Measurements from ENCODE around the gene GAPDHS.

Gene GAPDHS

GRCh38 chr19:35533201-35533821, at the start of gene GAPDHS:
Gene GAPDHS, plus strand, starts transcription at chr19:35533456. Its CDS starts 72 bp downstream, at chr19:35533528.
- peaks cover 39 to 45% of the 10 kb centered on the region in 2 donors for H3K27me3 ChIP-seq (ENCODE audit: control insufficient read depth in 1 of 2, insufficient read depth in 2 of 2, low read length in 2 of 2)
- no peaks in the 10 kb centered on the region for H3K9me3 ChIP-seq (ENCODE audit: control insufficient read depth in 2 of 2, low read length in 2 of 2)
- no peak within 1 kb of the TSS for H3K27ac ChIP-seq (ENCODE audit: low read length)
- no peak within 1 kb of the TSS for H3K4me3 ChIP-seq (ENCODE audit: low read length in 2 of 2)
- H3K4me1 ChIP-seq (ENCODE audit: control insufficient read depth, insufficient read depth, low read length), result peaks cover 3% of the 10 kb centered on the region
- H3K9ac ChIP-seq (ENCODE audit: low read length in 2 of 2), result no peak within 1 kb of the TSS
- no peaks in the 10 kb centered on the region for H3K36me3 ChIP-seq (ENCODE audit: control insufficient read depth in 2 of 2, insufficient read depth in 2 of 2, low read length in 2 of 2)

- Histone ChIP-seq H3K9ac (ENCODE audit: low read length in 2 of 2) (no peak overlapping the region), H3K9me3 (ENCODE audit: control insufficient read depth in 2 of 2, low read length in 2 of 2) (no peaks in the 10 kb centered on the region), H3K4me3 (ENCODE audit: low read length in 2 of 2) (no peak overlapping the region), H3K4me1 (ENCODE audit: control insufficient read depth, insufficient read depth, low read length) (no peaks in the 10 kb centered on the region), H3K27ac (ENCODE audit: low read length) (no peak overlapping the region), H3K27me3 (ENCODE audit: control insufficient read depth in 1 of 2, insufficient read depth in 2 of 2, low read length in 2 of 2) (peaks cover 0 to 5% of the 10 kb centered on the region in 2 donors), H3K36me3 (ENCODE audit: control insufficient read depth in 2 of 2, insufficient read depth in 2 of 2, low read length in 2 of 2) (no peaks in the 10 kb centered on the region)
These were observed 48.8 kb upstream of the GAPDHS start for GRCh38 chr19:35484252-35485036.

DNA sequence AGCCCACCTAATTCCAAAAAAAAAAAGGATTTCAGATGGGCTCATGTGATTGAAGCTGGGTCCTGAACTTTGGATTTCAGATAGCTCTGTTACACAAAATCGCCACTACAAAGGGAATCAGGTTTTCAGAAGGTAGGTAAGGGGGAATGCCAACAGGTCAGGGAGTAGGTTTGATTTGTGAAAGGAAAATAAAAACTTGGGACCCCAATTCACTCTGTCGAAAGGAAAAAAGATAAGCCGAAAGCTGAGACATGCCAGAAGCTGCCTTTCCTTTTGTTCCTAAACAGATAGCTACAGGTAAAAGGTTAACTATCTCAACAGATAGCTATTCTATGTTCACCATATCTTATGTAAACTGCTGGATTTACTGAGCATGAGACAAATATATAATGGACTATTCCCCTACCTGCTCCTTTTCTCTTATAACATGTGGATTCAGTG, 47.0 kb upstream of the GAPDHS start:
- no peaks in the 10 kb centered on the region for H3K4me1 ChIP-seq (ENCODE audit: control insufficient read depth, insufficient read depth, low read length)
- H3K9me3 ChIP-seq (ENCODE audit: control insufficient read depth in 2 of 2, low read length in 2 of 2), result no peaks in the 10 kb centered on the region
- H3K9ac ChIP-seq (ENCODE audit: low read length in 2 of 2), result no peak overlapping the region
- no peak overlapping the region for H3K4me3 ChIP-seq (ENCODE audit: low read length in 2 of 2)
- peaks cover 0 to 8% of the 10 kb centered on the region in 2 donors for H3K27me3 ChIP-seq (ENCODE audit: control insufficient read depth in 1 of 2, insufficient read depth in 2 of 2, low read length in 2 of 2)
- H3K27ac ChIP-seq (ENCODE audit: low read length), result no peak overlapping the region
- H3K36me3 ChIP-seq (ENCODE audit: control insufficient read depth in 2 of 2, insufficient read depth in 2 of 2, low read length in 2 of 2), result no peaks in the 10 kb centered on the region

- Histone ChIP-seq H3K9me3 (ENCODE audit: control insufficient read depth in 2 of 2, low read length in 2 of 2) (no peaks in the 10 kb centered on the region), H3K9ac (ENCODE audit: low read length in 2 of 2) (no peak overlapping the region), H3K27ac (ENCODE audit: low read length) (no peak overlapping the region), H3K4me3 (ENCODE audit: low read length in 2 of 2) (no peak overlapping the region), H3K36me3 (ENCODE audit: control insufficient read depth in 2 of 2, insufficient read depth in 2 of 2, low read length in 2 of 2) (no peaks in the 10 kb centered on the region), H3K27me3 (ENCODE audit: control insufficient read depth in 1 of 2, insufficient read depth in 2 of 2, low read length in 2 of 2) (peaks cover 0 to 13% of the 10 kb centered on the region in 2 donors), H3K4me1 (ENCODE audit: control insufficient read depth, insufficient read depth, low read length) (no peaks in the 10 kb centered on the region)
These were observed 45.5 kb upstream of the GAPDHS start for GRCh38 chr19:35487656-35488182.

- Histone ChIP-seq H3K27me3 (ENCODE audit: control insufficient read depth in 1 of 2, insufficient read depth in 2 of 2, low read length in 2 of 2) (peaks cover 0 to 14% of the 10 kb centered on the region in 2 donors), H3K36me3 (ENCODE audit: control insufficient read depth in 2 of 2, insufficient read depth in 2 of 2, low read length in 2 of 2) (no peaks in the 10 kb centered on the region), H3K4me3 (ENCODE audit: low read length in 2 of 2) (no peak overlapping the region), H3K9me3 (ENCODE audit: control insufficient read depth in 2 of 2, low read length in 2 of 2) (no peaks in the 10 kb centered on the region), H3K4me1 (ENCODE audit: control insufficient read depth, insufficient read depth, low read length) (no peaks in the 10 kb centered on the region), H3K27ac (ENCODE audit: low read length) (no peak overlapping the region), H3K9ac (ENCODE audit: low read length in 2 of 2) (no peak overlapping the region)
These were observed 44.6 kb upstream of the GAPDHS start for GRCh38 chr19:35488677-35489076.

DNA sequence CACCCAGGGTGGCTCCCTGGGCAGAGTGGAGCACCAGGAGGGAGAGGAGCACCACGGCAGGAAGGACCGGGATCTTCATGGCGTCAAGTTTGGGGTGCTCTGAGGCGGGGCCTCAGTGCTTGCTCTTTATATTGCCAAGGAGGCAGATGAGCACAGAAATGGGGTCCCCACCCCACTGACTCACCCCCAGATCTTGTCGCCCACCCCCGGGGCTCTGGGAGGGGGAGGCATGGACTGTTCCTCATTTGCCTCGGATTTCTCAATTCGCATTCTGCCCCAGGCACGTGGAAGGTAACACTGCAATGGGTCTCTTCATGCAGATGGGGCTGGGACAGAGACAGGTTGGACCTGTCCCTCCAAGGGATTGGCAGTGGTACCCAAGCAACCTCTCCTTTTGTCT, 42.9 kb upstream of the GAPDHS start, which contains the start of gene KRTDAP:
Gene KRTDAP (minus strand): TSS at position 101 of the 400 bp plus-strand sequence. CDS start 22 bp downstream, at position 79.
- Histone ChIP-seq H3K36me3 (ENCODE audit: control insufficient read depth in 2 of 2, insufficient read depth in 2 of 2, low read length in 2 of 2) (no peaks in the 10 kb centered on the region), H3K9me3 (ENCODE audit: control insufficient read depth in 2 of 2, low read length in 2 of 2) (no peaks in the 10 kb centered on the region), H3K4me1 (ENCODE audit: control insufficient read depth, insufficient read depth, low read length) (peaks cover 3% of the 10 kb centered on the region), H3K27me3 (ENCODE audit: control insufficient read depth in 1 of 2, insufficient read depth in 2 of 2, low read length in 2 of 2) (peaks cover 0 to 17% of the 10 kb centered on the region in 2 donors), H3K4me3 (ENCODE audit: low read length in 2 of 2) (no peak within 1 kb of the TSS), H3K27ac (ENCODE audit: low read length) (no peak within 1 kb of the TSS), H3K9ac (ENCODE audit: low read length in 2 of 2) (no peak within 1 kb of the TSS)

DNA sequence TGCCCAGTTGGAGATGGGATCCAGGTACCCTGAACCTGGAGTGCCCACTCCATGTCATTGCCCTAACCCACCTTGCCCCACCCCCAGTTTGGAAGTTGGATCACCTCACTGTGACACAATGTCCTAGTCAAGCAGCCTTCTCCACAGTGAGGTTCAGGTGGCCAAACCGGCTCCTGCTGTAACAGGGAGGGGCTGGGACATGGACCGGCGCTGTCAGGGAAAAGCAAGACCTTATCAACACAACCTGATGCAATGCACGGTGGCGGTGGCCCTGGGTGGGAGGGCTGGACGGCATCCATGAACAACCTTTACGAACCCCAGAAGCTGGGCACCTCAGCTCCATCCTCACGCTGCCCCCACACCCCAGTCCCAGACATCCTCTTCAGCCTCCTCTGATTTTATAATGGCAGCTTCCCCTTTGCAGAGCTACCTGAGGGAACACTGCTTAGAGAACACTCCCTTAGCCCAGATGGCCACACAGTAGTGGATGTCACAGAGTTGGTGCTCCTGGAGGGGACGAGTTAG, 41.4 kb upstream of the GAPDHS start:
- H3K27ac ChIP-seq (ENCODE audit: low read length), result no peak overlapping the region
- H3K4me1 ChIP-seq (ENCODE audit: control insufficient read depth, insufficient read depth, low read length), result peaks cover 6% of the 10 kb centered on the region

GRCh38 chr19:35493971-35494370, 39.3 kb upstream of the GAPDHS start:
- no peak overlapping the region for H3K9ac ChIP-seq (ENCODE audit: low read length in 2 of 2)
- no peak overlapping the region for H3K4me3 ChIP-seq (ENCODE audit: low read length in 2 of 2)
- H3K4me1 ChIP-seq (ENCODE audit: control insufficient read depth, insufficient read depth, low read length), result peaks cover 6% of the 10 kb centered on the region
- peaks cover 0 to 13% of the 10 kb centered on the region in 2 donors for H3K27me3 ChIP-seq (ENCODE audit: control insufficient read depth in 1 of 2, insufficient read depth in 2 of 2, low read length in 2 of 2)
- no peaks in the 10 kb centered on the region for H3K9me3 ChIP-seq (ENCODE audit: control insufficient read depth in 2 of 2, low read length in 2 of 2)
- no peaks in the 10 kb centered on the region for H3K36me3 ChIP-seq (ENCODE audit: control insufficient read depth in 2 of 2, insufficient read depth in 2 of 2, low read length in 2 of 2)
- no peak overlapping the region for H3K27ac ChIP-seq (ENCODE audit: low read length)

More for the DNA sequence above, 41.4 kb upstream of the GAPDHS start:
- Histone ChIP-seq H3K36me3 (ENCODE audit: control insufficient read depth in 2 of 2, insufficient read depth in 2 of 2, low read length in 2 of 2) (no peaks in the 10 kb centered on the region), H3K9me3 (ENCODE audit: control insufficient read depth in 2 of 2, low read length in 2 of 2) (no peaks in the 10 kb centered on the region), H3K4me3 (ENCODE audit: low read length in 2 of 2) (no peak overlapping the region), H3K27me3 (ENCODE audit: control insufficient read depth in 1 of 2, insufficient read depth in 2 of 2, low read length in 2 of 2) (peaks cover 0 to 15% of the 10 kb centered on the region in 2 donors), H3K9ac (ENCODE audit: low read length in 2 of 2) (no peak overlapping the region)

DNA sequence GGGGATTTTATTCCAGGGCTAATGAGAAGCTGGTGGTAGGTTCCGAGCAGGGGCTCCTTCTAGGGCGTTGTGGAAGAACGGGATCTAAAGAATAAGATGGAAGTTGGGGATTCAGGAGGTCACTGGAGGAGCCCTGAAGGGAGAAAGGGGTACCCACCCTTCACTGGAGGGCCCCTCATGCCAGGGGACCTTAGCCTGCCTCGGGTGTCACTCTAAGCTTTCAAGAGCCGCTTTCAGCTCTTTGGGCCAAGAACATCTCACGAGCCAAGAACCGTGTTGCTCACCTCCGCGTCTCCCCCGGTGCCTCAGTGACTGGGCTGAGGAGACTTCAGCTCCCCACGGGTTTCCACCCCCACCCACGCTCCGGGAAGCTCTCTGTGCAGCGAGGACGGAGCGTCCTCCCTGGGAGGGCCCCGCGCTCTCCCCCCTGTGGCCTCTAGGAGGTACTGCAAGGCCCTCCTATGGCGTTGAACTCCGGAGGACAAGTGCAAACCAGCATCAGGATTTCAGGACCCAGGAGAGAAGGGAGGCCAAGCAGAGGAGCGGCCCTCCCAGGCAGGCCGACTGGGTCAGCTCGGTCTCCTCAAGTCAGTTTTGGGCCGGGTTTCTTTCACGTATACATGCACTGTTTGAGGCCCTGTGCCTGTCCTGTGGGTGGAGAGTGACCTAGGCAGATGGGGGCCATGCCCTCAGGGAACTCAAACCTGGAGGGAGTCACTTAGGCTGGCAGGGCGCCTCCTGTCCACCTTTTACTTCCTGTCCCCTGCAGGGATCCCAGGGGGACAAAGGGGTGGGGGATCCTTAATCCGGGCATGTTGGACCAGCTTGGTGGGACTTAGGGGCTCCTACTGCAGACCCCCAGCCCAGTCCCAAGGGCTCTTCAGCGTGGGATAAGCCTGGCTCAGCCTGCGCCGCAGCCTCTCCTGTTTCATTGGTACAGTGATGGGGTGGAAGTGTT, 37.9 kb upstream of the GAPDHS start:
- H3K27ac ChIP-seq (ENCODE audit: low read length), result no peak overlapping the region
- no peaks in the 10 kb centered on the region for H3K9me3 ChIP-seq (ENCODE audit: control insufficient read depth in 2 of 2, low read length in 2 of 2)
- H3K4me3 ChIP-seq (ENCODE audit: low read length in 2 of 2), result peak overlapping the region in 1 of 2 donors; percentile 49
- no peak overlapping the region for H3K9ac ChIP-seq (ENCODE audit: low read length in 2 of 2)
- H3K4me1 ChIP-seq (ENCODE audit: control insufficient read depth, insufficient read depth, low read length), result peaks cover 6% of the 10 kb centered on the region
- H3K36me3 ChIP-seq (ENCODE audit: control insufficient read depth in 2 of 2, insufficient read depth in 2 of 2, low read length in 2 of 2), result no peaks in the 10 kb centered on the region
- H3K27me3 ChIP-seq (ENCODE audit: control insufficient read depth in 1 of 2, insufficient read depth in 2 of 2, low read length in 2 of 2), result peaks cover 0 to 9% of the 10 kb centered on the region in 2 donors

DNA sequence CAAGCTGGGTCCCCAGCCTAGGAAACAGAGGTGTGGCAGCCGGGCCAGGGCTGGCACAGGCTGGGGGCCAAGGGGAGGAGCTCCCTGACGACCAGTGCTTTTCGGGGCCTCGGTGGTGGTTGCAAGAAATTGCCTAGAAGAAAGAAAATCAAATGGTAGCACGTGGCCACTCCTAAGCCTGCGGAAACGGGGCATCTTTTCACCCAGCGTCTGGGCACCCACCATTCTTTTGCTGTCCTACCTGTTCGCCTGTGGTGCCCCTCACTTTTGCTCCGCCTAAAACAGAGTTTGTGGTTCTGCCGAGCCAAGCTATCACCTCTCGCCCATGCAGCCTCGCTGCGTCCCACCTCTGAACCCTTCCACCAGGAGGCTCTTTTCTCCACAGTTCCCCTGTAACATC, 35.9 kb upstream of the GAPDHS start:
- H3K36me3 ChIP-seq (ENCODE audit: control insufficient read depth in 2 of 2, insufficient read depth in 2 of 2, low read length in 2 of 2), result no peaks in the 10 kb centered on the region
- H3K4me3 ChIP-seq (ENCODE audit: low read length in 2 of 2), result no peak overlapping the region
- no peaks in the 10 kb centered on the region for H3K9me3 ChIP-seq (ENCODE audit: control insufficient read depth in 2 of 2, low read length in 2 of 2)
- H3K4me1 ChIP-seq (ENCODE audit: control insufficient read depth, insufficient read depth, low read length), result peaks cover 6% of the 10 kb centered on the region
- peaks cover 0 to 6% of the 10 kb centered on the region in 2 donors for H3K27me3 ChIP-seq (ENCODE audit: control insufficient read depth in 1 of 2, insufficient read depth in 2 of 2, low read length in 2 of 2)
- H3K27ac ChIP-seq (ENCODE audit: low read length), result no peak overlapping the region
- no peak overlapping the region for H3K9ac ChIP-seq (ENCODE audit: low read length in 2 of 2)

Data from stomach smooth muscle (tissue), 2 donors.